Umbilical cord (tissue), 2 donors: ENCODE results near the gene CH25H. TPM values are rescaled to one million over a fixed set of nuclear protein-coding genes. Genes with fewer than 3 reads are reported as not detected.
A peak's percentile ranks its signal among the peaks of the same experiment; 100 is the strongest.
"Not testable (repeated sequence)": the region's sequence is repeated elsewhere in the genome, so short reads cannot be mapped to it uniquely, and the experiment has no call there.

Experiments
- DNase-seq: peaks from one replicate; pipeline ENCODE4 v3.0.0-alpha.2; 2015; ENCODE audit warnings: low spot score
- total RNA-seq: library from RNA; depleted of rRNA; stranded (reverse); fragments of >200 nt; gene quantifications from one replicate; pipeline ENCODE4 v1.2.3, GENCODE V29; 2014; ENCODE audit warnings: low replicate concordance; ENCODE audit not compliant: insufficient read depth

Gene CH25H
- total RNA-seq, 1 donor from 2014 or later = 6.5 TPM

- DNase-seq = no peak
Observed at GRCh38 chr10:89201345-89202032, 5.6 kb downstream of the CH25H start.

GRCh38 chr10:89197473-89197872 lies 9.6 kb downstream of the CH25H start:
- DNase-seq = no peak

GRCh38 chr10:89191301-89191700 lies 15.8 kb downstream of the CH25H start:
- DNase-seq = not testable (repeated sequence)

GRCh38 chr10:89189211-89189734 lies 17.8 kb downstream of the CH25H start:
- no peak for DNase-seq

GRCh38 chr10:89185658-89186057 lies 21.5 kb downstream of the CH25H start:
- no peak for DNase-seq

- no peak for DNase-seq
Observed at GRCh38 chr10:89184638-89185037, 22.5 kb downstream of the CH25H start.

GRCh38 chr10:89183571-89183970 lies 23.5 kb downstream of the CH25H start:
- DNase-seq = no peak

- no peak for DNase-seq
Observed at GRCh38 chr10:89182894-89183293, 24.2 kb downstream of the CH25H start.

GRCh38 chr10:89175816-89176215 lies 31.3 kb downstream of the CH25H start:
- no peak for DNase-seq

- no peak for DNase-seq
Observed at GRCh38 chr10:89173075-89173474, 34.0 kb downstream of the CH25H start.

- no peak for DNase-seq
Observed at GRCh38 chr10:89171996-89172395, 35.1 kb downstream of the CH25H start.

GRCh38 chr10:89171263-89171872 lies 35.7 kb downstream of the CH25H start:
- no peak for DNase-seq

GRCh38 chr10:89168354-89168900 lies 38.7 kb downstream of the CH25H start:
- not testable (repeated sequence) for DNase-seq

- no peak for DNase-seq
Observed at GRCh38 chr10:89167915-89168314, 39.2 kb downstream of the CH25H start.

GRCh38 chr10:89165923-89166322 lies 41.2 kb downstream of the CH25H start:
- DNase-seq = no peak

GRCh38 chr10:89164920-89165319 lies 42.2 kb downstream of the CH25H start:
- no peak for DNase-seq

- DNase-seq = no peak
Observed at GRCh38 chr10:89164080-89164479, 43.0 kb downstream of the CH25H start.

GRCh38 chr10:89163265-89163995 lies 43.7 kb downstream of the CH25H start:
- DNase-seq = peak; percentile 15

- no peak for DNase-seq
Observed at GRCh38 chr10:89162596-89162995, 44.5 kb downstream of the CH25H start.

- DNase-seq = no peak
Observed at GRCh38 chr10:89160339-89160738, 46.8 kb downstream of the CH25H start.

GRCh38 chr10:89159761-89160160 lies 47.4 kb downstream of the CH25H start:
- no peak for DNase-seq

- DNase-seq = no peak
Observed at GRCh38 chr10:89159316-89159715, 47.8 kb downstream of the CH25H start.
